UCSD-AML1 (cell line): Measurements from ENCODE around the gene AP2M1.

ENCODE experiments used
- DNase-seq: peaks from one replicate; lab custom pipeline; 2025; ENCODE audit not compliant: unreplicated experiment; lab: John Stamatoyannopoulos, UW

AP2M1 gene

DNA sequence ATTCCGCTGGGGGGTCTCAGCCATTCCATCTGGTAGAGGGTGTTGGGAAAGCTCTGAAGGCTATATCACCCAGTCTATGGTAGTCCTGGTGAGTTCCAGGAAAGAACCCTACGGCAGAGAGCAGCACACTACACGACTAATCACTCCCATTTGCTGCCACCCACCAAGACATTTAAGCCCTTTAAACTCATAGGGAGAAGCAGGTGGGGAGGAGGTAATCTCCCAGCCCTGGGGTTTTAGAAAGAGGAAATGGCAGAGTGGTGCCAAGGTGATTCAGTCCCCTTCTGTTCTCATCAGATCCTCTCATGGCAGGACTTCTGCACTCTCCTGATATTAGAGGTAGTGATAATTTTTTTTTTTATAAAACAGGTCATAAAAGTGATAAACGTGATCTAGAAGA lies 44.2 kb downstream of the AP2M1 start:
- no peak for DNase-seq

DNA sequence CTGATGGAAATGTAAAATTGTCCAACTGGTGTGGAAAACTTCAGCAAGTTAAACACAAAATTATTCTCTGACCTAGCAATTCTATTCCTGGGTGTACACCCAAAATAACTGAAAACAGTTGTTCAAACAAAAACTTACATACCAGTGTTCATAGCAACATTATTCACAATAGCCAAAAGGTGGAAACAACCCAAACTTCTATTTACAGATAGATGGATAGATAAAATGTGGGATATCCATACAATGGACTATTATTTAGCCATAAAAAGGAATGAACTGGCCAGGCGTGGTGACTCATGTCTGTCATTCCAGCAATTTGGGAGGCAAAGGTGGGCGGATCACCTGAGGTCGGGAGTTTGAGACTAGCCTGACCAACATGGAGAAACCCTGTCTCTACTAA lies 47.9 kb downstream of the AP2M1 start:
- no peak for DNase-seq

DNA sequence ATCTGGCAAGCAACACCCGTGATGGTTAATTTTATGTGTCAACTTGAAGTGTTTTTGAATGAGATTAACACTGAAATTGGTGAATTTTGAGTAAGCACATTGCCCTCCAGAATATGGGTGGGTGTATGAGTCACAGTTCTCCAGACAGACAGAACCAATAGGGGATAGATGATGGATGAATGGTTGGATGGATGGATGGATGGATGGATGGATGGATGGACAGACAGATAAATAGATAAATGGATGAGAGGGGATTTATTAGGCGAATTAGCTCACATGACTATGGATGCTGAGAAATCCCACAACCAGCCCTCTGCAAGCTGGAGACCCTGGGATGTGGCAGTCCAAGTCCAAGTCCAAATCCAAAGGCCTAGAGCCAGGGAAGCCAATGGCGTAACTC lies 49.3 kb downstream of the AP2M1 start:
- DNase-seq: no peak

DNA sequence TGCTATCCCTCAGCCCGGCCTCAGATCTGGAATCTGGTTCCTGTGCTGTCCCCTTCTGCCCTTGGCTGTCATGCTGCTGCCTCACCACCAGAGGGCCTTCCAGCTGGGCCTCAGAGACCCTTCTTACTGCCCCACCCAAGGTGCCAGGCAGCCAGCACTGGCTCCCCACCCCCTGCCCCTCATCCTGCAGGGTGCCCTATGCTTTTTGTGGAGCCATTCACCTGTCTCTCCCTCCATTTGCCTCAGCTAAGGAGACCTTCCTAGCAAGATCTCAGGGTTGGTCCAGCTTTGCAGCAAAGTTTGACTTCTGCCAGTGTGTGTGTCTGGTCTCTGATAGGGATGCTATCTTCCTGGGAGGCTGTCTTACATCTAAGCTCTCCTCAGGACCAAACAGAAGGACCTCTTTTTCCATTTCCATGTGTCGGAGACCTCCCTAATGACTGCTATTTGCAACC lies 52.9 kb downstream of the AP2M1 start:
- peak; percentile 38 for DNase-seq

DNA sequence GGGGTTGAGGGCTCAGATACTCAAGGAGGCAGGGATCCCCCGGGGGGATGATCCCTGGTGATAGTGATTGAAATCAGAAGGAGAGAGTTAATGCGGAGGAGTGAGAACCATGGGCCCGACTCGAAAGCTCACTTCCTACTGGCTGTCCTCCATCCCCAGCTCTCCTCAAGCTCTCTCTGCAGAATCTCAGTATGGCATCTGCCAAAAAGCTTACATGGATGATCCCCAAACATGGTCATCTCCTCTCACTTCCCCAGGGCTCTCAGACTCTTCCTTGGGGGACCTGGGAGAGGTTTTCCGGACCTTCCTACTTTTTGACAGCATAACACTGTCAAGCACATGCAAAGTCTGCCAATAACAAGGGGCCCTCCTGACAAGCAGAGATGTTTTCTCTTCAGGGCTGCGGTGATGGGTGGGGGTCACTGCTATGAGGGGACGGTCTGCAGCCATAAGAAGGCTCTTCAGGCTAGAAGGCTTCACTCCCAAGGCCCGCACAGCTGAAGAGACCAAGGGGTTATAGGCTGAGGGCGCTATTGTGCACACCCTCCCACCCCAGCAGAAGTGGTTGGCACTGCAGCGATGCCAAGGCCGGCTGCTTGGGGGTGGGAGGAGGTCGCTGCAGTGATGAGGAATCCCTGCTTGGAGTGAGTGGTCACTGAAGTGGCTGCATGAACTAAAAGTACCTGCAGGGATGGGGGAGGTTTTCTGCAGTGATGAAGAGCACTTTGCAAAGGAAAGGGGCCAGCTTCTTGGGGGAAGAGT lies 53.9 kb downstream of the AP2M1 start:
- DNase-seq: no peak

DNA sequence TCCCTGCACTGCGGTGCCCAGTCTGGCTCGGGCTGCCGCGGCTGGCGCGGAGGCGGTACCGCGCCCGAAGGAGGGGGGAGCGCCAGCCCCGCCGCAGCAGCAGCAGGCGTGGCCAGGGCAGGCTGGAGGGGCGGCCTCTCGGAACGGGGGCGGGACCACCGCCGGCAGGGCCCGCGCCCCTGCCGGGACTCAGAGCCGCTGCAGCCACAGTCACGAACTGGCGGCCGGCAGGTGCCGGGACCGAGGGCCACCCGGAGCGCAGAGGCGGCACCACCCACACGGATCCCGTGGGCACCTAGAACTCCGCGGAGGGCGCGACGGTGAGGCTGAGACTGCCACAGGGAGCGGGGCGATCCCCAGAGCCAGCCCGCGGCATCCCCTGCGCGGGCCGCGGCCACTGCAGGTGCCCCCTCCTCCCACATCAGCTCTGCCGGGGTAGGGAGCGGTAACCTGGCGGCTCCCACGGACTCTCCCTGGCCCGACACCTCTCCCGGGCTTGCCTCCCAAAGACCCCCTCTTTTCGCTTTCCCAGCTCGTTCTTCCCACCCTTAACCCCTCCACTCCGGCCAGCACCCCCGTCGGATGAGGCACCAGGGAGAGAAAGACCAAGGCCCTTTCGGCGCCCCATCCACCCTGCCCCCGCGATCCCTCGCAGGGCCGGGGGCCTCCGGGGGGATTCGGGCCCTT lies 54.9 kb downstream of the AP2M1 start, which contains the start of gene VWA5B2:
Gene VWA5B2, plus strand, starts transcription at position 192 of the 687 bp plus-strand sequence. CDS start 944 bp downstream, outside the sequence.
- DNase-seq: peak; percentile 34

DNA sequence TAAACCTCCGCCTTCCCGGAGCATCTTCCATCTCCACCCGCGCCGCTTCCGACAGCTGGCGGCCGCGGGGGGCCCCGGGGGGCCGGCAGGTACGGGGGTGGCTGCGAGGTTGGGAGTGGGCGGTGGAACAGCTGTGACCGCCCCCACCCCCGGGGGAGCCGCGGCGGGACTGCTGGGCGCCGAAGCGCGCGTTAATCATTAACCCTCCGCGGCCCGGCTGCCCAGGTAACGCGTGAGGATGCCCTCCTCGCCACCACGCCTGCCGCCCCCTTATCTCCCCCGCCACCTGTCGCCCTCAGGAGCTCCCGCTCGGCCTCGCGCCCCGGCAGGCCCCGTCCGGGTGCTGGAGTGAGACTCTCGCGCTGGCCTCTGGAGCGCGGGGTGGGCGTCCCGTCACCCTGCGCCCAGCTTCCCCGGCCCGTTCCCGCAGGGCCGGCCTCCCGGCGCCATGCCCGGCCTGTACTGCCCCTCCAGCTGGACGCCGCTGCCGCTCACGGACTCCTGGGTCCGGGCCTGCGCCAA lies 55.5 kb downstream of the AP2M1 start:
- no peak for DNase-seq

DNA sequence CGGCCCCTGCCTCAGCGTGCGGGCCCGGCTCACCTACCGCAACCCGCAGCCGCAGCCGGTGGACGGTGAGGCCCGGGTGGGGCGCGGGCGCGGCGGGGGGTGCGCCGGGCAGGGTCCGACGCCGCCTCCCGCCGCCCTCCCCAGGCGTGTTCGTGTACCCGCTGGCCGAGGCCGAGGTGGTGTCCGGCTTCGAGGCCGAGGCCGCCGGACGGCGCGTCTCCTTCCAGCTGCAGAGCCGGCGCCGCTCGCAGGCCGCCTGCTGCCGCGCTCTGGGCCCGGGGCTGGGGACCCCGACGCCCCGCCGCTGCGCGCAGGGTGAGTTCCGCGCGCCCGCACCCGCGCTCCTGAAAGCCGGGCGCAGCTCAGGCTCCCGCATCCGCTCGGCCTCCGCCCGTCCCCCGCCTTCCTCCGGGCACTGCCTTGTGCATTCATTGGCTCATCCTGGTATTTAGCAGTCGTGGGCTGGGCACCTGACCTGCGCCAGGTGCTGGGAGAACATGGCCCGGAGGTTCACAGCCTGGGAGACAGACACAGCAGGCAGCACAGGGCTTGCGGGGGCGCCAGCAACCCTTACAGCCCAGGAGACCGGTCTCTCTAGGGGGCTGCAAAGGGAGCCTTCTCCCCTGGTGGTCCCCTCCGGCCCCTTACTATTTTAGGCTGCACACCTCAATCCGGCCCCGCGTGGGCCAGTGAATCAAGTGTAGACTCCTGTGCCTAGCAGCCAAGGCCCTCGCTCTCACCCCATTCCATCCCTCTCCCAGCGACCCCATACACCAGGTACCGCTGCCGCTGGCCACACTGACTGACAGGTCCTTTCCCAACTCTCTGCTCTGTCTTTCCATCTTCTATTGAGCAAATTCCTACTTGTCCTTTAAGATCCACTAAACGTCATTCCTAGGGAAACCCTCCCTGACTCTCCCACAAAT lies 56.2 kb downstream of the AP2M1 start:
- no peak for DNase-seq

DNA sequence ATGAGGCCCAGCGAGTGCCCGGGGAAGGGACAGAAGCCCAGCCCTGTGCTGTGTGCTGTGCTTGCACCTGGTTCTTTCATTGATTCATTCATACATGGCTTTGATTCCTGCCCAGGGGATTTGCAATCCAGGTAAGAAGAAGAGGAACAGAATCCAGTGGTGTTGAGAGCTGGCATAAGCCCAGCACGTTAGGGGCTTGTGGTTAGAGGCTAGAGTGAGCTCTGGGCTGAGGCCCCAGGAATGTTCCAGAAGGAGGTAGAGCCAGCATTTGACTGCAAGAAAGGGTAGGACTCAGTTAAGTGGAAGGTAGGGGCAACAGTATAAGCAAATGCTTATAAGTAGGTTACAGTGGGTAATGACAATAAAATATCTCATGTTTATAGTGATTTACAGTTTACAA lies 57.0 kb downstream of the AP2M1 start:
- DNase-seq: no peak

DNA sequence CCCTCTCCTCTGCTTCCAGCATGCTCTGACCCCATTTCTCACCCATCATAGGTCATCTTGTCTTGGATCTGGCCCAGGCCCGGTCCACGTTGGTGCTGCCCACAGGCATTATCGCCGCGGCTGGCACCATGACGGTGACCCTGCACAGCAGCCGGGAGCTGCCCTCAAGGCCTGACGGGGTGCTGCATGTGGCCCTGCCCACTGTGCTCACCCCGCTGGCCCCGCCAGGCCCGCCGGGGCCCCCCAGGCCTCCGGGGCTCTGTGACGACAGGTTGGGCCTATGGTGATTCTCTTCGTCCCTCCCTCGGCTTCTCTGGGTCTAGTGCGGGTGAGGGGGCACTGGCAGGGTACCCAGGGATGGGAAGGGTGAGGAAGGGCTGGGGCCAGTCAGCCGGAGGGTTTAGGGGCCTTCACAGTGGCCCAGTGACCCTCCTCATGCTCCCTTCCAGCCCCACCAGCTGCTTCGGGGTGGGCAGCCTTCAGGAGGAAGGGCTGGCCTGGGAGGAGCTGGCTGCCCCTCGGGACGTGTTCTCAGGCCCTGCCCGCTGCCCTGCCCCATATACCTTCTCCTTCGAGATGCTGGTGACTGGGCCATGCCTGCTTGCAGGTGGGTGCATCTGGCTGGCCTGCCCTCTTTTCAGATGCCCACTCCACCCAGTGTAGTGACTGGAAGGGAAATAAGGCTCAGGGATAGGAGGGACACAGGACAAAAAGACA lies 58.6 kb downstream of the AP2M1 start:
- DNase-seq: no peak
